WTC11 (cell line): Measurements from ENCODE around the gene TMEM229B.

ENCODE experiments used
- ATF3 ChIP-seq: sonication (generic); formaldehyde crosslinking; conservative IDR thresholded peaks from 2 replicates; pipeline ENCODE4 v1.8.1; 2022; ENCODE audit warnings: mild to moderate bottlenecking, missing genetic modification reagents
- CREB1 ChIP-seq: sonication (generic); formaldehyde crosslinking; IDR thresholded peaks from 2 replicates; pipeline ENCODE4 v1.8.0; 2023; ENCODE audit warnings: mild to moderate bottlenecking, missing genetic modification reagents
- GABPB1 ChIP-seq: sonication (generic); formaldehyde crosslinking; IDR thresholded peaks from 2 replicates; pipeline ENCODE4 v1.8.1; 2023; ENCODE audit warnings: mild to moderate bottlenecking, missing genetic modification reagents
- MLX ChIP-seq: sonication (generic); formaldehyde crosslinking; IDR thresholded peaks from 2 replicates; pipeline ENCODE4 v1.8.1; 2023; ENCODE audit warnings: mild to moderate bottlenecking, missing genetic modification reagents, moderate library complexity
- NFE2L1 ChIP-seq: sonication (generic); formaldehyde crosslinking; IDR thresholded peaks from 2 replicates; pipeline ENCODE4 v1.8.1; 2023; ENCODE audit warnings: missing genetic modification reagents
- SP1 ChIP-seq: sonication (generic); formaldehyde crosslinking; conservative IDR thresholded peaks from 2 replicates; pipeline ENCODE4 v1.8.1; 2022; ENCODE audit warnings: missing genetic modification reagents
- USF2 ChIP-seq: sonication (generic); formaldehyde crosslinking; IDR thresholded peaks from 2 replicates; pipeline ENCODE4 v1.8.1; 2023; ENCODE audit warnings: mild to moderate bottlenecking, missing genetic modification reagents, moderate library complexity
- TF ChIP-seq, protein P1 (sequence below): sonication (generic); formaldehyde crosslinking; IDR thresholded peaks from 2 replicates; pipeline ENCODE4 v1.8.1; 2022; ENCODE audit warnings: low read depth, mild to moderate bottlenecking, moderate library complexity, missing genetic modification reagents, borderline replicate concordance
- TF ChIP-seq, protein P2 (sequence below): fragments of 200-600 bp; IDR thresholded peaks from 2 replicates; pipeline ENCODE4 v1.8.0; 2022; ENCODE audit warnings: antibody characterized with exemption

DNA sequence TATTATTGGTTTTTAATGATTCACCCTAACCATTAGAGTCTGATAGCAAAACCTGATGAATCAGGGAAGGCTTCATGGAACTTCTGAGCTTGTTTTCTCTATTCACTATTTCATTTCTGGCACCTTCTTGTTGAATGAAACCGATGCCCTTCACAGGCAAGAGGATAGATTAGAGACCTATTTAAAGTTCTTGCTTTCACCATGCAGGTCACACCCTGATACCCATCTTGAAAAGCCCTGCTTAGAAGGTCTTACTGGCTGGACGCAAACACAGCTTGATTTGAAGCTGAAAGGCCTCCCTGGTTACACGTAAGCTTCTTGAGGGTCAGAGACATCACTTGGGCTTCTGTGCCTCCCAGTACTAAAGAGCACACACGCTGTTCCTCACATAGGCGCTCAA lies 29.2 kb downstream of the TMEM229B start:
- no peak for TF ChIP-seq MLX
- TF ChIP-seq, protein P1, sequence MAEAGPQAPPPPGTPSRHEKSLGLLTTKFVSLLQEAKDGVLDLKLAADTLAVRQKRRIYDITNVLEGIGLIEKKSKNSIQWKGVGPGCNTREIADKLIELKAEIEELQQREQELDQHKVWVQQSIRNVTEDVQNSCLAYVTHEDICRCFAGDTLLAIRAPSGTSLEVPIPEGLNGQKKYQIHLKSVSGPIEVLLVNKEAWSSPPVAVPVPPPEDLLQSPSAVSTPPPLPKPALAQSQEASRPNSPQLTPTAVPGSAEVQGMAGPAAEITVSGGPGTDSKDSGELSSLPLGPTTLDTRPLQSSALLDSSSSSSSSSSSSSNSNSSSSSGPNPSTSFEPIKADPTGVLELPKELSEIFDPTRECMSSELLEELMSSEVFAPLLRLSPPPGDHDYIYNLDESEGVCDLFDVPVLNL: no peak
- no peak for TF ChIP-seq USF2 (CRISPR knock-in tag)
- TF ChIP-seq, protein P2, sequence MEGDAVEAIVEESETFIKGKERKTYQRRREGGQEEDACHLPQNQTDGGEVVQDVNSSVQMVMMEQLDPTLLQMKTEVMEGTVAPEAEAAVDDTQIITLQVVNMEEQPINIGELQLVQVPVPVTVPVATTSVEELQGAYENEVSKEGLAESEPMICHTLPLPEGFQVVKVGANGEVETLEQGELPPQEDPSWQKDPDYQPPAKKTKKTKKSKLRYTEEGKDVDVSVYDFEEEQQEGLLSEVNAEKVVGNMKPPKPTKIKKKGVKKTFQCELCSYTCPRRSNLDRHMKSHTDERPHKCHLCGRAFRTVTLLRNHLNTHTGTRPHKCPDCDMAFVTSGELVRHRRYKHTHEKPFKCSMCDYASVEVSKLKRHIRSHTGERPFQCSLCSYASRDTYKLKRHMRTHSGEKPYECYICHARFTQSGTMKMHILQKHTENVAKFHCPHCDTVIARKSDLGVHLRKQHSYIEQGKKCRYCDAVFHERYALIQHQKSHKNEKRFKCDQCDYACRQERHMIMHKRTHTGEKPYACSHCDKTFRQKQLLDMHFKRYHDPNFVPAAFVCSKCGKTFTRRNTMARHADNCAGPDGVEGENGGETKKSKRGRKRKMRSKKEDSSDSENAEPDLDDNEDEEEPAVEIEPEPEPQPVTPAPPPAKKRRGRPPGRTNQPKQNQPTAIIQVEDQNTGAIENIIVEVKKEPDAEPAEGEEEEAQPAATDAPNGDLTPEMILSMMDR: no peak
- no peak for TF ChIP-seq CREB1
- TF ChIP-seq NFE2L1 (CRISPR knock-in tag): no peak
- TF ChIP-seq ATF3: no peak
- TF ChIP-seq GABPB1 (CRISPR knock-in tag): no peak
- TF ChIP-seq SP1 (CRISPR knock-in tag): no peak
